Panc1 (cell line): ENCODE measurements around the gene ZFP36L1.

Source experiments
- TCF7L2 ChIP-seq: IDR thresholded peaks from 2 replicates; pipeline ENCODE4 v1.6.1; 2011; ENCODE audit warnings: mild to moderate bottlenecking, low read depth, low read length, inconsistent platforms
- TF ChIP-seq, protein P1 (sequence below): fragments of 450-650 bp; IDR thresholded peaks from 2 replicates; pipeline ENCODE4 v1.5.1; 2017; ENCODE audit warnings: mild to moderate bottlenecking

- TF ChIP-seq TCF7L2: no peak
- TF ChIP-seq, protein P1, sequence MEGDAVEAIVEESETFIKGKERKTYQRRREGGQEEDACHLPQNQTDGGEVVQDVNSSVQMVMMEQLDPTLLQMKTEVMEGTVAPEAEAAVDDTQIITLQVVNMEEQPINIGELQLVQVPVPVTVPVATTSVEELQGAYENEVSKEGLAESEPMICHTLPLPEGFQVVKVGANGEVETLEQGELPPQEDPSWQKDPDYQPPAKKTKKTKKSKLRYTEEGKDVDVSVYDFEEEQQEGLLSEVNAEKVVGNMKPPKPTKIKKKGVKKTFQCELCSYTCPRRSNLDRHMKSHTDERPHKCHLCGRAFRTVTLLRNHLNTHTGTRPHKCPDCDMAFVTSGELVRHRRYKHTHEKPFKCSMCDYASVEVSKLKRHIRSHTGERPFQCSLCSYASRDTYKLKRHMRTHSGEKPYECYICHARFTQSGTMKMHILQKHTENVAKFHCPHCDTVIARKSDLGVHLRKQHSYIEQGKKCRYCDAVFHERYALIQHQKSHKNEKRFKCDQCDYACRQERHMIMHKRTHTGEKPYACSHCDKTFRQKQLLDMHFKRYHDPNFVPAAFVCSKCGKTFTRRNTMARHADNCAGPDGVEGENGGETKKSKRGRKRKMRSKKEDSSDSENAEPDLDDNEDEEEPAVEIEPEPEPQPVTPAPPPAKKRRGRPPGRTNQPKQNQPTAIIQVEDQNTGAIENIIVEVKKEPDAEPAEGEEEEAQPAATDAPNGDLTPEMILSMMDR: no peak
Measured at GRCh38 chr14:68805414-68805813, 12.5 kb upstream of the ZFP36L1 start.
